GM18499 (cell line): Measurements from ENCODE around the gene CDCA7L.

ENCODE experiments used
- ATAC-seq: cut with Tn5 transposase; IDR thresholded peaks from one replicate; pipeline ENCODE4 v1.9.1; 2021; ENCODE audit warnings: moderate number of reproducible peaks; ENCODE audit not compliant: insufficient read depth, unreplicated experiment

CDCA7L gene, protein sequence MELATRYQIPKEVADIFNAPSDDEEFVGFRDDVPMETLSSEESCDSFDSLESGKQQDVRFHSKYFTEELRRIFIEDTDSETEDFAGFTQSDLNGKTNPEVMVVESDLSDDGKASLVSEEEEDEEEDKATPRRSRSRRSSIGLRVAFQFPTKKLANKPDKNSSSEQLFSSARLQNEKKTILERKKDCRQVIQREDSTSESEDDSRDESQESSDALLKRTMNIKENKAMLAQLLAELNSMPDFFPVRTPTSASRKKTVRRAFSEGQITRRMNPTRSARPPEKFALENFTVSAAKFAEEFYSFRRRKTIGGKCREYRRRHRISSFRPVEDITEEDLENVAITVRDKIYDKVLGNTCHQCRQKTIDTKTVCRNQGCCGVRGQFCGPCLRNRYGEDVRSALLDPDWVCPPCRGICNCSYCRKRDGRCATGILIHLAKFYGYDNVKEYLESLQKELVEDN

DNA sequence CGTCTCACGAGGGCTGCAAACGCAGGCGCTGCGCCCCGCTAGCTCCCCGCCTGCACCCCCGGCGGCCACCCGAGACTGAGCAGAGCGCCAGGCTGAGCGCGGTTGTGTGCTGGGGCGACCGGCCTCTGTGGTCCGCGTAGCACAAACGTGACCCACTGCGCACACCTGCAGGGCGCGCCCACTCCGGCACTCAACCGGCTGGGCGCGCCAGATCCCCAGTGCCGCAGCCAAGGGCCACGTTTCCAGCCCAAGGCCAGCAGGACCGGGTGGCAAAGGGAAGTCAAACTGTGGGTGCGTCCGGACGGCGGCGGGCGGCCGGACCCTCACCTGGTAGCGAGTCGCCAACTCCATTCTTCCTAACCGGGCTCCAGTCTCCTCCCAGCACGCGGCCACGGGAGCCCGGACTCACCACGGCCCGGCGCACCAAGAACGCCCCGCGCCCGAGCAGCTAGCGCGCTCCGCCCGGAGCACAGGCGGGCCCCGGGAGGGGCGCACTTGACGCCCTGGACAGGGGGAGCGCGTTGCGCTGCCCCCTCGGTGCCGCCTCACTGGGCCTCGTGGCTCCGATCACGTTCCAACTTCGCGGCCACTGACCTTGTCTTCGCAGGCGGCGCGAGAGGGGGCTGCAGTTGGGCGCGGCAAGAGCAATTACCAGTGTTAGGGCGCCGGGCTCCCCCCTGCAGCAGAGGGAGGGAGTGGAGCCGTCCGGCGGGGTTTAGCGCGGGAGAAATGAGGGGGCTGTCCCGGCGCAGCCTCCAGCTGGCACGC is at the start of gene CDCA7L:
Gene CDCA7L, minus strand, starts transcription at position 446 of the 768 bp plus-strand sequence. Its CDS starts 95 bp downstream, at position 351.
- peak; percentile 49 for ATAC-seq

DNA sequence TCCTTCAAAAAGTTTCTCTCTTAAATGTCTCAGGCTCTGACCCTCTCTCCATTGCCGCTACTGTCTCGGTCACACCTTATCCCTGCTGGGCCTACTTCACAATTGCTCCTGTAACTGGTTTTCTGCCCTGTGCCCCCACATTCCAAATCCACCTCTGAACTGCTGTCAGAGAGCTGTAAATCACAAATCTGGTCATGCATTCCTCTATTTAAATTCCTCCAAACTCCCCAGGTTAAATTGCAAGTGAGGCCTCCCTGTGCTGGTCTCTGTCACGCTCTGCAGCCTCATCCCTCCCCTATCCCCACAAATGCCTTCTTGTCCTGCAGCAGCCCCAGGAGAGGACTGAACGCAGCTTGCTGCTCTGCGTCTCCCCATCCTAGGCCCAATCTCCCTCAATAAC is 40.4 kb upstream of the CDCA7L start:
- ATAC-seq, result no peak

DNA sequence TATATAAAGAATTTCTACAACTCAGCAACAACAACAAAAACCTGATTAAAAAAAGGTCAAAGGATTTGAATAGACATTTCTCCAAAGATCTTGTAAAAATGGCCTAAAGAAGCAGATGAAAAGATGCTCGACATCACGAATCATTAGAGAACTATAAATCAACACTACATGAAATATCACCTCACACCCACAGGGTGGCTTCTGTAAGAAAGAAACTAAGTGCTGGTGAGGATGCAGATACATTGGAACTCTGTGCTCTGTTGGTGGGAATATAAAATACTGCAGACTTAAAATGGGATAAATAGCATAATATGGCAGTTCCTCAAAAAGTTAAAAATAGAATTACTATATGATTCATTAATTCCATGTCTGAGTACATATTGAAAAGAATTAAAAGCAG is 38.3 kb upstream of the CDCA7L start:
- no peak for ATAC-seq

DNA sequence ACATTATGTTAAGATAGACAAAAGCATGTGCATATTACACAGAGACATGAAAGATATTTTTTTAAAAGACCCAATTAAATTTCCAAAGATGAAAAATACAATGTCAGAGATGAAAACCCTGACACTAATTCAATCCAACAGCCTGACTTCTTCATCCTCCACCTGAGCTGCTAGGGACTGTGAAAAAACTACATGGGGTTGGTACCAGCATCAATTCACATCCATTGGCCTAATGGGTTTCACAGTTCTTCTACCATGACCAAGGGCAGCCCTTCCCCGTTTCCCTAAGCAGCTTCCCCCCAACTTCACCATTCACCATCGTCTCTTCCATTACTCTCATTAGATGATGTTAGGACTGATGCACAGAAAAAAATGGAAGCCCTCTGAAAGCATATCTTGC is 37.4 kb upstream of the CDCA7L start:
- ATAC-seq, result no peak

DNA sequence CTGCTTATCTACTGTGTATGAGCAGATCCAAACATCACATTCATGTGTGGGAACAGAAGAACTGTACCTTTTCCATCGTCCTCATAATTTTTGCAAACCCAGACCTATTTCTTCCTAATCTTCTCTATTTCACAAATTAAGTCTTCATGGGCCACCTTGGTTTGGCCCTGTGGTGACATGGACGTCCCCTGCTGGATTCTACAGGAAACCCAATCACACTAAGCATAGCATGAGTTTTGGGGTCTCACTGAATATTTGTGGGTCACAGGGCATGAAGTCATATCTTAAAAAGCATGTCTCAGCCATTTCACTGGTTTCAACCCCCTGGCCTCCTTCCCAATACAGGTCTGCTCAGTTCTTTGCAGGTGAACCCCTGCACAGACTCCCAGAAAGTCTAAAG is 35.8 kb upstream of the CDCA7L start:
- ATAC-seq, result no peak

DNA sequence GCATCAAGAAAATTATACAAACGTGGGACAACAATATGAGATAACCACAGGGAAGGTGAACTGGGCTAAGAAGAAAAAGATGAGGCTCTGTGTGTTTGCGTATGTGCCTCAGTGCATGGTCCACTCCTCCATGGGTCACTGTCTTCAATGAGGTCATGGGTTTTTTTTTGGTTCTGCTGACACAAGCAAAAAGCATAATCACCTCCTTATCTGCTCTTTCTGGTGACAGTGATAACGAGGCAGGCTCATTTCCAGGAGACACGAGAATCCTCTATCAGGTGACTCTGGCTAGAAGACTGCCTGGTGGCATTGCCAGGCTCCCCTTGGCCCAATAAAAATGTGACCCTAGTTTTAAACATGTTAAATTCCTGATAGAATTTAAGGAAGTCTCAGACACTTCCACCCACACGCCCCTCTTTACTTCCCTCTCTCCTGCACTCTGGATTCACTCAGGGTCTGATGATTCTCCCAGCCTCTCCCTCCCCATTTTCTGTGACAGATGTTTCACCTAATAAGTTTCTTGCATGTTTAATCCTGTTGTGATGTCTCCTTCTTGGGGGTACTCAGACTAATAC is 35.3 kb upstream of the CDCA7L start:
- ATAC-seq, result no peak

DNA sequence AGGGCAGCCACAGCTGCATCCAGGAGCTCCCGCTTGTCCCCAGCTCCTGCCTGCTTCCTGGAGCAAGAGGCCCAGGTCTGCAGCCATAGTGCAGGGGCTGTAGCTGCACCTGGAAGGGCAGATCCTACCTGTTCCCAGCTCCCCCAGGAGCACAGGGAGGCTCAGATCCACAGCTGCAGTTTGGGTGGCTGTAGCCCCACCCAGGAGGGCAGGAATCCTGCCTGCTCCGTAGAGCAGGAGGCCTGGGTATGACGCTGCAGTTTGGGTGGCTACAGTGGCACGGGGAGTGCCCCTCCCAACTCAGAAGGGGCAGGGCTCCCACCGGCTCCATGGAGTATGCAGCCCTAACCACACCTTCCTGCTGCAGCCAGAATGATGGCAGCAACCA is 26.7 kb upstream of the CDCA7L start:
- ATAC-seq, result no peak

DNA sequence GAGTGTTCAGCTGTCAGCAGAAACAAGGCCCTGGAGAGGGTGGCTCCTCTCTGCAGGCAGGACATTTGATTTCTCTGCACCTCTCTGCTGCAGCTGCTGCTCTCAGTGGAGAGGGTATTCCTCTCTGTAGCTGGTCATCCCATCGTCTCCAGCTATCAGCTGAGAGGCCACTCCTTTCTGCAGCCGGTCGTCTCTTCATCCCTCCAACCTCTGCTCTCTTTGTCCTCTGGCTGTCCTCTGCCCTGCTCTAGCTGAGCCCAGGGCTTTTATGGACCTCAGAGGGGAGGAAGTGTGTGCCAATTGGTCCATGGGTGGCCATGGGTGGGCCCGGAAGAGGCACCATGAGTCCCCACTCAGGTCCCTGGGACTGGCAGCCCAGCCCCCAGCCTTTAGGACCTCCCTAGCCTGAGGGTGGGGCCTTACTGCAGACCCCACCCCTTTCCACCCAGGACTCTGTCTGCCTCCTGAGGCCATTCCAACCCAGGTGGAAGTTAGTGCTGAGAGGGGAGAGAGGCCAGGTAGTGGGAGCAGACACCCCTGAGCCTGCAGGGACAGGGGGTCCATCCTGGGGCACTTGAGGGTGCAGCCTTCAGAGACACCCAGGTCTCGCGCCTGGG is 26.2 kb upstream of the CDCA7L start:
- no peak for ATAC-seq

DNA sequence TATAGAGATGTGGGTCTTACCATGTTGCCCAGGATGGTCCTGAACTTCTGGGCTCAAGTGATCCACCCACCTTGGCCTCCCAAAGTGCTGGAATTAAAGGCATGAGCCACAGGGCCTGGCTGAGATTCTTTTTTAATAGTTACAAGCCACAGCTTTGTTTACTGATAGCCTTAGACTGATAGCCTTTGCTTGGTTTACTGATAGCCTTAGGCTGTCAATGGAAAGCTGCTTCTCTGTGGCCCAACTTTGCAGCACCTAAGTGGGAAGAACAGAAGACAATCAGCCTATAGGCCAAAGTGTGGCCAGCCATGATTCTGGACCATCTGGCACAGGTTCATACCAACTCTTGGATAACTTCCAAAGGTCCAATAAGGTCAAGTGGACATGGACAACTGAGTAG is 24.1 kb upstream of the CDCA7L start:
- no peak for ATAC-seq

DNA sequence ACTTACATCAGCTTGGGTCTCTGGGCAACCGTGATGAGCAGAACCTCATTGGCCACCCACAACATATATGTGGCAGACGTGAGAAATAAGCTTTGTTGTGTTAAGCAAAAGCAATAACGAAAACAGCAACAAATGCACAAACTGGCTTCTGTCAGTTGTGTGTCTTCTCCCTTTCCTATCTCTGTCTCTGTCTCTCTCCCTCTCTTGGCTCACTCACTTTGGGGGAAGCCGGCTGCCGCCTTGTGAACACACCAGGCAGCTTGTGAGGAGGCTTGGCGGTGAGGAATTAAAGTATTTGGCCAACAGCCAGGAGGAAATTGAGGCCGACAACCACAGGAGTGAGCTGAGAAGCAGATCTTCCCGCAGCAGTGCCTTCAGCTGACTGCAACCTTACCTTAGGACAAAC is 21.9 kb upstream of the CDCA7L start:
- ATAC-seq, result no peak

DNA sequence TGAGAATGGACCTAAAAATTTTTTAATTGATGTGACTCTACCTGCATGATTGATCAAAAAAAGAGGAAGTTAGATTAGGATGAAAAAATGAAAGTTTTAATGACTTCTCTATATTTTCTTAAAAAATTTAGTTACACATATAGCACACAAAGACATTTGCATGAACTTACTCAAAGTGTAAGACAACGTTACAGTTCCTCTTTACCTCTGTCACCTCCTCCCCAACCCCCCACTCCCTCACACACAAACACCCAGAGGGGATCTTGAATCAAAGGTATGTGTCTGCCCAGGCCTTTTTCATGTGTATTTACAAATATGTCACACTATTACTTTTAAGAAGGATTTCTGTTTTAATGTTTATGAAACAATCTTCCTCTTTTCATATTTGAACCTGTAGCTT is 20.6 kb upstream of the CDCA7L start:
- ATAC-seq, result peak; percentile 86

DNA sequence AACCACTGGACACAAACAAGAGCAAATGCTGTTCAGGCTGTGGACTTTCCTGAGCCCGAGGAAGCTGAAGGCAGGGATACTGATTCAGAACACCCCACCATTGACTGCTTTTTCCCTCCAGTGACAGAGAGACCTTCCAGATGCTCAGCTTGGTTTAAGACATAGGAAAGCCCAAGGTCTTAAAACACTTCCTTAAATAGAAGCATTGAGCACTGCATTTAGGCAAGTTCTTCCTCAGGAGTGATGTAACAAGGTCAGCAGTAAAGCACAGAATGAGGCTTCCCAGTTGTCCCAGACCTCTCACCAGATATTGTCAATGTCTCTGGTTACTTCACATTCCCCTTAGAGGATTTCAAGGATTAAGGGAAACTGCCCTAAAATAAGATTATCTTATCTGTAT is 19.6 kb upstream of the CDCA7L start:
- no peak for ATAC-seq

DNA sequence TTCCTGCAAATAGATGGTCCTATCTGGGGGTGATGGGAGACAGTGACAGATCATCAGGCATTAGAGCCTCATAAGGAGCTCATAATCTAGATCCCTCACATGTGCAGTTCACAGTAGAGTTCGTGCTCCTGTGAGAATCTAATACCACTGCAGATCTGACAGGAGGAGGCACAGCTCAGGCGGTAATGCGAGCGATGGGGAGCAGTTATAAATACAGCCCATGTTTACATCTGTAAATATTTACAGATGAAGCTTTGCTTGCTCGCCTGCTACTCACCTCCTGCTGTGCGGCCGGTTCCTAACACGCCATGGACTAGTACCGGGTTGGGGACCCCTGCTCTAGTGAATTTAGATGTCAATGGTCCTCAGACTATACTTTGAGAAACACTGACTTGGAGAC is 17.0 kb upstream of the CDCA7L start:
- ATAC-seq, result no peak

DNA sequence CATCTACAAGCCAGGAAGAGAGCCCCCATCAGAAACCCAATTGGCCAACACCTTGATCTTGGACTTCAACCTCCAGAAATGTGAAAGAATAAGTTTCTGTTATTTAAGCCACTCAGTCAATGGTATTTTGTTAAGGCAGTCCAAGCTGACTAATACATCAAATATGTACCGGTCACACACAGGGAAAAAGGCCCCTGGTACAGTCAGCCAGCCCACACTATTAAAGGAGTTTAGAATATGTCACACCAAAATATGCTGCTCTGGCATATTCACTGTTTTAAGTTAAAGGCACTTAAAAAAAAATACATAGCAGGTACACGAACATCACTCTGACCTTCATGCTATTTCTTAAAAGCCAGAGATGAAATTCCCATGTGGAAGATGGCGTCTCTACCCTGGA is 15.2 kb upstream of the CDCA7L start:
- no peak for ATAC-seq

DNA sequence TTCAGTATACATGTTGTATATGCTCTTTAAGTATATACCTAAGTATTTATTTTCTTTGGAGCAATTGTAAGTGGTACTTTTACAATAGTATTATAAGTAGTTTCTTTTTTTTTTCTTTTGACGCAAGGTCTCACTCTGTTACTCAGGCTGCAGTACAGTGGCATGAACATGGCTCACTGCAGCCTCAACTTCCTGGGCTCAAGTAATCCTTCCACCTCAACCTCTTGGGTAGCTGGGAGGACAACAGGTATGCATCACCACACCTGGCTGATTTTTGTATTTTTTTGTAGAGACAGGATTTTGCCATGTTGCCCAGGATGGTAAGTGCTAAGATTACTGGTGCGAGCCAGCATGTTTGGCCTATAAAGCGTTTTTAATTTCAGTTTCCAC is 13.7 kb upstream of the CDCA7L start:
- ATAC-seq, result no peak

DNA sequence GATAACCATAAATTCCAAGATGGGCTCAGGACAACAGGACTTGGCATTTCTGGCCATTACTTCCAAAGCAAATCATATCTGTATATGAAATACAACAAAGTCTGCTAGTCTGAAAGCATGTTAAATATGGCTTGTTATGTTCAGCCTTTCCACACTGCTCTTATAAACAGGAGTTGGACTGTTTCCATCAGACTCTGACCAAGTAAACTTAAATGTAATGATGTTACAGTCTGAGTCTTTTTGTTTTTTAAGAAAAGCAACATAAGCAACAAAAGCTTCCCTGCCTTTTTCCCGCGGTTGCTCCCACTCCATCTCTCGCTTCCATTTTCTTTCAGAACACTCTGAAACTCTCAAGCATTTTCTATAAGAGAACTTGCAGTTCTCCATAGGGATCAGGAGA is 8.1 kb upstream of the CDCA7L start:
- no peak for ATAC-seq

DNA sequence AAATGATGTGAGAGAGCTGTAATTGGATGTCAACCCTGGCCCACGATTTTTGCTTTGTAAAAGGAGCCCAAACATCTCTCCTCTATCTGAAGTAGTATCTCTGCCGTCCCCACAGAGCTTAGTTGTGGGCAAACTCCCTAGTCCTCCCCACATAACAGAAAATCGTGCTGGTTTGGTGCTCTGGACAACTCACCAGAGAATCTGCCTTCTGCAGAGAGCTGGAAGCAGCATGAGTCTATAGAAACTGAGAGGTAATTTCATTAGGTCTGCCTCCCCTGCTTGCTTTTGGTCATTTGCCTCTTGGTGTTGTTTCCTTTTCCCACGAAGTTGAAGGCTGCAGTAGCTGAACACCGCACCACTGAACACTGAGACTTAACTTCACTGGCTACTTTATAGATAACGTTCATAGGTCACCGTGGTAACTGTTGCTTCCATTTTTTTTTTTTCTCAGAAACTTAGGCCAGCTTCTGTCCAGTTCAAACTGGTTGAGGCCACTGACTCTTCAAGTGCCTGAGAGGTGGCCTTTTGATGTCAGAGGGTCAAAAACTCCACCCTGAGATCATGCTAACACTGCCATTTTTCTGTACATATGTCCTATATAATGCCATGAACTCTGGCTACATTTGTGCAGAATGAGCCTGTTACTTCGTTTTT is 3.3 kb upstream of the CDCA7L start:
- no peak for ATAC-seq

DNA sequence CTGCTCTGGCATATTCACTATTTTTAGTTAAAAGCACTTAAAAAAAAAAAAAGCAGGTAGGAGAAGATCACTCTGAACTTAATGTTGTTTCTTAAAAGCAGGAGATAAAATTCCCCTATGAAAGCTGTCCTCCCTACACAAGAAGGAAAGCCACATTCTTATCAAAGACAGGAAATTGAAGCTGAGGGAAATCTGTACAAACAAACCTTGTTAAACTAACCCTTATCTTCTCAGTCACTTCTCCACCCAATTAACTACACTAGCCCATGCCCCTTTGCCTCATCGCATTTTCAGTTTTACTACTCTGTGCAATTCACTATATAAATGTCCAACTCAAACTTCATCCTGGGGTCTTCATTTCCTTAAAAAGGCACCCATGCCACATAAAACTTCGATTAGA is 2.7 kb upstream of the CDCA7L start:
- no peak for ATAC-seq

DNA sequence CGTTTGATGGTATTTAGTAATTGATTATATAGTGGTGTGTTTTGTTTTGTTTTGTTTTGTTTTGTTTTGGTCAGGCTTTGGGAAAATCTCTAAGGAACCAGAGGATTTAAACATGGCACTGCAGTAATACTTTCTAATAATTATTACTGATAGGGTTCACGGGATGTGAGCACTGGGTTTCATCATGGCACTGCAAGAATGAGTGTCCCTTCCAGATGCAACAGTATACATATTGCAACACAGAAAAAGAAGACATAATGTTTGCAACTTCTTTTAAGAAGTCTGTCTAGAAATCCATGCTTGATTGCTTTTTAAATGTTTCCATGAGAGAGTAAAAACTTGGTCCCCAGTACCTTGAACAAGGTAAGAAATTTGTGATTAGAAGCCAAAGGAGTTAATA is 2.2 kb upstream of the CDCA7L start:
- no peak for ATAC-seq

DNA sequence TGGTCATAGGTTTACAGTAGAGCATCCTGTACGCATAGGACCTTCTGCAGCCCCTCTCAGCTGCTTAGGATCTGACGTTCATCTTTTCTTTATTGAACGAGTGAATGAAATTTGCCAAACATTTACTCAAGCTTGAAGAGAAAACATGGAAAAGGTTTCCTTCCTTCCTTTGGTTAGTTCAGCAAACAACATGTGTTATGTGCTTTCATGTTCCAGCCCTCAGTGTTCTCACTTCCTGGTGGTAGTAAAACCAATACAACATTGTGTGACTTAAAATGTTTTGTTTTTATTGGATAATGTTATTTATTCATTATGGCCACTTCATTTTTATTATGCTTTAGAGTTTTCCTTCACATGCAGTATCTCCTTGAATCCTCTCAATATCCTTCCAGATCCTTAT is 1.4 kb upstream of the CDCA7L start:
- no peak for ATAC-seq
